ENCODE data around the gene MN1. TPM values are rescaled to one million over a fixed set of nuclear protein-coding genes. Genes with fewer than 3 reads are reported as not detected.
"Not testable (repeated sequence)": the region's sequence is repeated elsewhere in the genome, so short reads cannot be mapped to it uniquely, and the experiment has no call there.

The MN1 gene
- total and polyA plus RNA-seq, 2 of the 4 experiments (the other 2 are of a cell fraction) = 0.36 to 1.3 TPM

DNA sequence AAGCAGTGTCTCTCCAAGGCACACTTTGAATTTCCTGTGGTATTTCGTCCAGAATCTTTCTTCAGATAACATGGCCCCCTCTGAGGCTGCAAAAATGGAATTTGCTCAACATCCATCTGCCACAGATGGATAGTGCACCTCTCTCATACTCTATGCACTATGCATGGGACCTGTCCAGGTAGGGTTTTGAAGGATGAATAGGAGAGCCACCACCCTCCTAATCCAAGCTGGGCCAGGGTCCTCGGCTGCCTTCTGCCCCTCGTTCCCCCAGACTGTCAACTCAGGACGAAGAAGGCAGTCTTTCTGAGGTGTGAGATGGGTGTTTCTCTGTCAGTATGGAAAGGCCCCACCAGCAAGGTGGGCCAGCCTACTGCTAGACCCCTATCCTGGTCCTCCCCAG lies 56.4 kb downstream of the MN1 start:
- Histone ChIP-seq H2AK9ac (replicated peaks; ENCODE audit: low read depth, low read length, poor library complexity) (no peak overlapping the region), H3K4ac (ENCODE audit: low read depth, low read length) (no peak overlapping the region), H4K8ac (ENCODE audit: low read depth in 2 of 2, low read length in 2 of 2) (no peak overlapping the region), H2BK5ac (ENCODE audit: low read depth, low read length, poor library complexity, severe bottlenecking) (no peak overlapping the region), H4K5ac (ENCODE audit: low read depth, low read length) (no peak overlapping the region), H4K91ac (ENCODE audit: insufficient read depth, low read depth, low read length) (no peak overlapping the region), H2BK20ac (ENCODE audit: low read depth, low read length) (no peak overlapping the region), H2AK5ac (ENCODE audit: low read depth, low read length) (no peak overlapping the region), H3K23ac (ENCODE audit: low read depth, low read length) (no peak overlapping the region), H3K4me1 (ENCODE audit: control insufficient read depth, insufficient read depth, low read length) (peaks cover 15% of the 10 kb centered on the region), H3K9me1 (ENCODE audit: insufficient read depth, low read length) (no peaks in the 10 kb centered on the region), H3K9ac (ENCODE audit: low read depth, low read length) (no peak overlapping the region), H3K4me2 (ENCODE audit: low read depth, low read length) (no peak overlapping the region), H3K18ac (ENCODE audit: low read depth, low read length) (no peak overlapping the region), H4K20me1 (ENCODE audit: insufficient read depth, low read length) (no peaks in the 10 kb centered on the region), H3K36me3 (ENCODE audit: control insufficient read depth, insufficient read depth, low read length) (no peaks in the 10 kb centered on the region), H3K56ac (ENCODE audit: extremely low read depth, insufficient read depth, low read length) (no peak overlapping the region), H2BK15ac (ENCODE audit: low read depth, low read length) (no peak overlapping the region), H2AFZ (replicated peaks; ENCODE audit: low read length, poor library complexity) (no peak overlapping the region), H3K4me3 (ENCODE audit: insufficient read depth, low read depth, low read length) (no peak overlapping the region), H3K79me1 (ENCODE audit: low read depth in 1 of 2, low read length in 2 of 2) (no peaks in the 10 kb centered on the region), H3K27ac (ENCODE audit: insufficient read depth, low read length) (no peak overlapping the region), H3K14ac (replicated peaks; ENCODE audit: low read depth, low read length) (no peak overlapping the region), H3K27me3 (ENCODE audit: control insufficient read depth, insufficient read depth, low read length) (peaks cover 1% of the 10 kb centered on the region; the same call in 1 of the 2 replicates), H2BK120ac (ENCODE audit: low read depth, low read length) (no peak overlapping the region), H3K9me3 (ENCODE audit: control insufficient read depth, insufficient read depth, low read length) (peaks cover 5% of the 10 kb centered on the region; the same call in 1 of the 2 replicates)
- DNase-seq = no peak
- no peak for TF ChIP-seq RAD21 (IDR thresholded peaks at IDR 0.05; ENCODE audit: low read length)
- no peak for TF ChIP-seq CHD1 (IDR thresholded peaks at IDR 0.05; ENCODE audit: low read depth, low read length)
- TF ChIP-seq CTCF (conservative IDR thresholded peaks at IDR 0.05; ENCODE audit: low read depth, low read length) = no peak
- in situ Hi-C loops (cut with MboI; ENCODE audit: low sequenced_read_pairs) = no loop called here
- BruUV-seq (replicated peaks) = no TSS peak
- CTCF ChIA-PET = no interaction called here
- intact Hi-C loops (cut with micrococcal nuclease) = no loop called here
- WGBS, 2 experiments (ENCODE audit: extremely low coverage in 2 of 2, insufficient read length in 1 of 2) = no CpG with 5 or more reads among the region's 4 CpGs
- POLR2A ChIA-PET (ENCODE audit: unreplicated experiment) = no interaction called here
- ATAC-seq (ENCODE audit: low read depth) = no peak
- dilution Hi-C loops (cut with HindIII; ENCODE audit: low sequenced_read_pairs, unreplicated experiment) = no loop called here

DNA sequence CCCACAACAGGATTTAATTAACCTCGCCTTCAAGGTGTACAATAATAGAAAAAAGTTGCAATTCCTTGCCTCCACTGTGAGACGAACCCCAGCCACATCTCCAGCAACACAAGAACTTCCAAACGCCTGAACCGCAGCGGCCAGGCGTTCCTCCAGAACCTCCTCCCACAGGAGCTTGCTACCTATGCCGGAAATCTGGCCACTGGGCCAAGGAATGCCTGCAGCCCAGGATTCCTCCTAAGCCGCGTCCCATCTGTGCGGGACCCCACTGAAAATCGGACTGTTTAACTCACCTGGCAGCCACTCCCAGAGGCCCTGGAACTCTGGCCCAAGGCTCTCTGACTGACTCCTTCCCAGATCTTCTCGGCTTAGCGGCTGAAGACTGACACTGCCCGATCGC lies 57.5 kb downstream of the MN1 start:
- H4K20me1 ChIP-seq (ENCODE audit: insufficient read depth, low read length); H3K56ac ChIP-seq (ENCODE audit: extremely low read depth, insufficient read depth, low read length); H2AK5ac ChIP-seq (ENCODE audit: low read depth, low read length); H3K23ac ChIP-seq (ENCODE audit: low read depth, low read length); H4K5ac ChIP-seq (ENCODE audit: low read depth, low read length); H2BK120ac ChIP-seq (ENCODE audit: low read depth, low read length); H3K9me3 ChIP-seq (ENCODE audit: control insufficient read depth, insufficient read depth, low read length); H2BK20ac ChIP-seq (ENCODE audit: low read depth, low read length); H3K36me3 ChIP-seq (ENCODE audit: control insufficient read depth, insufficient read depth, low read length); H4K8ac ChIP-seq (ENCODE audit: low read depth in 2 of 2, low read length in 2 of 2); in situ Hi-C loops (cut with MboI; ENCODE audit: low sequenced_read_pairs); H3K4me3 ChIP-seq (ENCODE audit: insufficient read depth, low read depth, low read length); dilution Hi-C loops (cut with HindIII; ENCODE audit: low sequenced_read_pairs, unreplicated experiment); H3K4ac ChIP-seq (ENCODE audit: low read depth, low read length); H2AFZ ChIP-seq (replicated peaks; ENCODE audit: low read length, poor library complexity); H3K9me1 ChIP-seq (ENCODE audit: insufficient read depth, low read length); BruUV-seq (replicated peaks); H2BK15ac ChIP-seq (ENCODE audit: low read depth, low read length); H3K4me2 ChIP-seq (ENCODE audit: low read depth, low read length); H2BK5ac ChIP-seq (ENCODE audit: low read depth, low read length, poor library complexity, severe bottlenecking); H3K9ac ChIP-seq (ENCODE audit: low read depth, low read length); DNase-seq; H4K91ac ChIP-seq (ENCODE audit: insufficient read depth, low read depth, low read length); intact Hi-C loops (cut with micrococcal nuclease); H3K79me1 ChIP-seq (ENCODE audit: low read depth in 1 of 2, low read length in 2 of 2); ATAC-seq (ENCODE audit: low read depth); H3K14ac ChIP-seq (replicated peaks; ENCODE audit: low read depth, low read length); H3K18ac ChIP-seq (ENCODE audit: low read depth, low read length); H2AK9ac ChIP-seq (replicated peaks; ENCODE audit: low read depth, low read length, poor library complexity); H3K4me1 ChIP-seq (ENCODE audit: control insufficient read depth, insufficient read depth, low read length); H3K27ac ChIP-seq (ENCODE audit: insufficient read depth, low read length); H3K27me3 ChIP-seq (ENCODE audit: control insufficient read depth, insufficient read depth, low read length); POLR2A ChIA-PET (ENCODE audit: unreplicated experiment); CTCF ChIA-PET: not testable (repeated sequence)
- WGBS, 2 experiments (ENCODE audit: extremely low coverage in 2 of 2, insufficient read length in 1 of 2) = 60% methylated on average over 2 of the region's 15 CpGs; no CpG with 5 or more reads in 1 of the 2 experiments
